OCI-LY7 (cell line): ENCODE results near the gene CD247. TPM values are rescaled to one million over a fixed set of nuclear protein-coding genes. Genes with fewer than 3 reads are reported as not detected.
A peak's percentile ranks its signal among the peaks of the same experiment; 100 is the strongest.

Experiments
- BruUV-seq: library from RNA; stranded (reverse); fragments of 400-500 nt; replicated peaks from 2 replicates; lab custom pipeline; 2021; lab: Mats Ljungman, UMichigan
- CTCF ChIA-PET: fragments of 300-600 bp; sonication (Branson Sonifier 250); formaldehyde crosslinking; loops from one replicate; lab custom pipeline; 2022; ENCODE audit warnings: antibody characterized with exemption; ENCODE audit not compliant: unreplicated experiment; lab: Charles Lee
- POLR2A ChIA-PET: fragments of 300-600 bp; sonication (Branson Sonifier 250); formaldehyde crosslinking; loops from one replicate; lab custom pipeline; 2022; ENCODE audit warnings: antibody characterized with exemption; lab: Charles Lee
- DNase-seq: peaks from one replicate; pipeline ENCODE4 v3.0.0-alpha.2; 2015; ENCODE audit warnings: low spot score
- H2AFZ ChIP-seq: fragments of 200-600 bp; sonication (generic), shearing (Covaris generic); 2 replicates; pipeline ENCODE4 v1.6.1; 2014; ENCODE audit warnings: mild to moderate bottlenecking, antibody characterized with exemption, low read length, moderate library complexity
- H3K27ac ChIP-seq: fragments of 200-600 bp; sonication (generic); 2 replicates; pipeline ENCODE4 v1.5.1; 2014; ENCODE audit warnings: mixed run types, low read depth, mild to moderate bottlenecking, moderate library complexity, low read length, inconsistent platforms; ENCODE audit not compliant: poor library complexity, severe bottlenecking
- H3K36me3 ChIP-seq: fragments of 200-600 bp; sonication (generic); 2 replicates; pipeline ENCODE4 v1.6.1; 2014; ENCODE audit warnings: mild to moderate bottlenecking, antibody characterized with exemption, low read length, moderate library complexity, mixed read lengths; ENCODE audit not compliant: insufficient read depth
- H3K4me1 ChIP-seq: fragments of 200-600 bp; sonication (generic); 2 replicates; pipeline ENCODE4 v1.5.1; 2014; ENCODE audit warnings: mild to moderate bottlenecking, low read length; ENCODE audit not compliant: insufficient read depth, poor library complexity, severe bottlenecking
- H3K4me2 ChIP-seq: fragments of 200-600 bp; sonication (generic); 2 replicates; pipeline ENCODE4 v1.6.1; 2014; ENCODE audit warnings: mild to moderate bottlenecking, low read length
- H3K4me3 ChIP-seq: fragments of 200-600 bp; sonication (generic); 2 replicates; pipeline ENCODE4 v1.5.1; 2014; ENCODE audit warnings: mild to moderate bottlenecking, low read depth, low read length; ENCODE audit not compliant: poor library complexity, severe bottlenecking
- H3K79me2 ChIP-seq: fragments of 200-600 bp; sonication (generic); 2 replicates; pipeline ENCODE4 v1.6.1; 2016; ENCODE audit warnings: low read depth, mild to moderate bottlenecking, low read length, moderate library complexity, mixed read lengths; ENCODE audit not compliant: insufficient read depth
- H3K9me2 ChIP-seq: fragments of 200-600 bp; sonication (generic); 2 replicates; pipeline ENCODE4 v1.6.1; 2016; ENCODE audit warnings: mild to moderate bottlenecking, low read length, mixed read lengths; ENCODE audit not compliant: insufficient read depth
- H3K9me3 ChIP-seq: fragments of 200-600 bp; sonication (generic); 2 replicates; pipeline ENCODE4 v1.6.1; 2014; ENCODE audit warnings: mild to moderate bottlenecking, mixed run types, low read length, mixed read lengths
- H4K20me1 ChIP-seq: fragments of 200-600 bp; sonication (generic); 2 replicates; pipeline ENCODE4 v1.6.1; 2014; ENCODE audit warnings: mild to moderate bottlenecking, antibody characterized with exemption, low read length, moderate library complexity, mixed read lengths; ENCODE audit not compliant: insufficient read depth
- EZH2phosphoT487 ChIP-seq: fragments of 200-600 bp; sonication (generic); IDR thresholded peaks from 2 replicates; pipeline ENCODE4 v1.6.1; 2018; ENCODE audit warnings: low read depth, borderline replicate concordance, mild to moderate bottlenecking, mixed run types, antibody characterized with exemption, low read length, moderate library complexity, mixed read lengths
- intact Hi-C: fragments of 100-400 bp; cut with micrococcal nuclease; formaldehyde crosslinking; loops from one replicate; pipeline ENCODE4 v1.10.0; 2022; ENCODE audit not compliant: unreplicated experiment
- total RNA-seq, 2 experiments: library from RNA; depleted of rRNA in 1 of 2; stranded (reverse); fragments of >200 nt in 1 of 2; shearing (Covaris generic) in 1 of 2; gene quantifications; 2 replicates each; pipeline ENCODE4 v1.2.3, GENCODE V29; 2014 to 2022
- TF ChIP-seq, protein P1 (sequence below): fragments of 200-600 bp; sonication (generic); conservative IDR thresholded peaks from 2 replicates; pipeline ENCODE4 v1.5.1; 2014; ENCODE audit warnings: mild to moderate bottlenecking, antibody characterized with exemption, low read length, moderate library complexity, mixed read lengths

Gene CD247
- total RNA-seq, 2 experiments from 2014 or later = 1.6 to 2.2 TPM

DNA sequence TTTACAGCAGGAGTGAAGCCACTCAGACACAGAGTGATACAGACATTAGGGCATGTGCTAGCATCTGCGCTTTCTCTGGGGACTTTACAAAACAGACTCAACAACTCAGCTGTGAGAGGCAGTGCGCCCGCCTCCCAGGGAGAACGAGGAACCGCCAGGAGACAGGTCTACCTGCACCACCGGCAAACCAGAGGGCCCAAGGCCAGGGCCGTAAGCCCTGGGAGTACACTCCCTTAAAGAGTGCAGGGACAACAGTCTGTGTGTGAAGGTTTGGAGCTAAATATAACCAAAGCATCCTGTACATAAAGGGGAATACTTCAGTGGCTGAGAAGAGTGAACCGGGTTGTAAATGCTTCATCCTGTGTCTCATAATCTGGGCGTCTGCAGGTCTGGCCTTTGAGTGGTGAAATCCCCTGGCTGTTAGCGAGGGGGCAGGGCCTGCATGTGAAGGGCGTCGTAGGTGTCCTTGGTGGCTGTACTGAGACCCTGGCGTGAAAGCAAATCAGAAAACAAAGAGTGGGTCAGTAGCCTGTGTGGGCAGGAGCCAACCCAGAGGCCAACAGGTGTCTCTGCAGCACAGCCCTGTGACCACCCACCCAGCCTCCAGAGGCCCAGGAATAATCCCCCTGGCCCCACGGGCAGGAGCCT is 86.9 kb downstream of the CD247 start:
- no peaks in the 10 kb centered on the region for H3K79me2 ChIP-seq
- peaks cover 41% of the 10 kb centered on the region for H3K4me1 ChIP-seq
- intact Hi-C loops = no loop called here
- POLR2A ChIA-PET = interaction anchor here (0.5 to 2.0 kb wide), 7 partner anchors 17 to 211 kb away, joined by 3 to 5 read pairs (median 4); partner anchors contain the start of gene POU2F1
- peak; percentile 48 for DNase-seq
- H3K27ac ChIP-seq = peak overlapping the region; percentile 38
- no peaks in the 10 kb centered on the region for H3K9me3 ChIP-seq
- H2AFZ ChIP-seq = peak overlapping the region; percentile 94; the same call in 1 of the 2 replicates
- H3K4me3 ChIP-seq = peak overlapping the region; percentile 1
- H3K36me3 ChIP-seq = no peaks in the 10 kb centered on the region
- CTCF ChIA-PET = interaction anchor here (0.6 kb wide), 1 partner anchor 185 kb away, joined by 18 read pairs; no protein-coding TSS in a partner anchor
- H3K4me2 ChIP-seq = peak overlapping the region; percentile 77
- no peaks in the 10 kb centered on the region for H4K20me1 ChIP-seq
- H3K9me2 ChIP-seq = no peaks in the 10 kb centered on the region
- TF ChIP-seq, protein P1, sequence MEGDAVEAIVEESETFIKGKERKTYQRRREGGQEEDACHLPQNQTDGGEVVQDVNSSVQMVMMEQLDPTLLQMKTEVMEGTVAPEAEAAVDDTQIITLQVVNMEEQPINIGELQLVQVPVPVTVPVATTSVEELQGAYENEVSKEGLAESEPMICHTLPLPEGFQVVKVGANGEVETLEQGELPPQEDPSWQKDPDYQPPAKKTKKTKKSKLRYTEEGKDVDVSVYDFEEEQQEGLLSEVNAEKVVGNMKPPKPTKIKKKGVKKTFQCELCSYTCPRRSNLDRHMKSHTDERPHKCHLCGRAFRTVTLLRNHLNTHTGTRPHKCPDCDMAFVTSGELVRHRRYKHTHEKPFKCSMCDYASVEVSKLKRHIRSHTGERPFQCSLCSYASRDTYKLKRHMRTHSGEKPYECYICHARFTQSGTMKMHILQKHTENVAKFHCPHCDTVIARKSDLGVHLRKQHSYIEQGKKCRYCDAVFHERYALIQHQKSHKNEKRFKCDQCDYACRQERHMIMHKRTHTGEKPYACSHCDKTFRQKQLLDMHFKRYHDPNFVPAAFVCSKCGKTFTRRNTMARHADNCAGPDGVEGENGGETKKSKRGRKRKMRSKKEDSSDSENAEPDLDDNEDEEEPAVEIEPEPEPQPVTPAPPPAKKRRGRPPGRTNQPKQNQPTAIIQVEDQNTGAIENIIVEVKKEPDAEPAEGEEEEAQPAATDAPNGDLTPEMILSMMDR = no peak
- TF ChIP-seq EZH2phosphoT487 = no peak
- no TSS peak for BruUV-seq

GRCh38 chr1:167430849-167431242 is 87.5 kb downstream of the CD247 start:
- no peaks in the 10 kb centered on the region for H3K9me3 ChIP-seq
- TF ChIP-seq EZH2phosphoT487 = no peak
- TF ChIP-seq, protein P1 = no peak
- no peaks in the 10 kb centered on the region for H3K79me2 ChIP-seq
- no TSS peak for BruUV-seq
- H2AFZ ChIP-seq = peak overlapping the region; percentile 94; the same call in 1 of the 2 replicates
- no peak for DNase-seq
- H3K4me1 ChIP-seq = peaks cover 41% of the 10 kb centered on the region
- ChIA-PET POLR2A (interaction anchor here (1.2 to 1.3 kb wide), 3 partner anchors 20 to 204 kb away, joined by 3 to 5 read pairs (median 3); no protein-coding TSS in a partner anchor), CTCF (interaction anchor here (0.6 kb wide), 1 partner anchor 186 kb away, joined by 18 read pairs; no protein-coding TSS in a partner anchor)
- no peaks in the 10 kb centered on the region for H3K36me3 ChIP-seq
- H4K20me1 ChIP-seq = no peaks in the 10 kb centered on the region
- intact Hi-C loops = no loop called here
- H3K9me2 ChIP-seq = no peaks in the 10 kb centered on the region
- peak overlapping the region; percentile 38 for H3K27ac ChIP-seq
- H3K4me2 ChIP-seq = peak overlapping the region; percentile 77
- H3K4me3 ChIP-seq = peak overlapping the region; percentile 40
